ENCODE data around the gene NCKAP1.
"Not testable (repeated sequence)": the region's sequence is repeated elsewhere in the genome, so short reads cannot be mapped to it uniquely, and the experiment has no call there.

NCKAP1 gene

DNA sequence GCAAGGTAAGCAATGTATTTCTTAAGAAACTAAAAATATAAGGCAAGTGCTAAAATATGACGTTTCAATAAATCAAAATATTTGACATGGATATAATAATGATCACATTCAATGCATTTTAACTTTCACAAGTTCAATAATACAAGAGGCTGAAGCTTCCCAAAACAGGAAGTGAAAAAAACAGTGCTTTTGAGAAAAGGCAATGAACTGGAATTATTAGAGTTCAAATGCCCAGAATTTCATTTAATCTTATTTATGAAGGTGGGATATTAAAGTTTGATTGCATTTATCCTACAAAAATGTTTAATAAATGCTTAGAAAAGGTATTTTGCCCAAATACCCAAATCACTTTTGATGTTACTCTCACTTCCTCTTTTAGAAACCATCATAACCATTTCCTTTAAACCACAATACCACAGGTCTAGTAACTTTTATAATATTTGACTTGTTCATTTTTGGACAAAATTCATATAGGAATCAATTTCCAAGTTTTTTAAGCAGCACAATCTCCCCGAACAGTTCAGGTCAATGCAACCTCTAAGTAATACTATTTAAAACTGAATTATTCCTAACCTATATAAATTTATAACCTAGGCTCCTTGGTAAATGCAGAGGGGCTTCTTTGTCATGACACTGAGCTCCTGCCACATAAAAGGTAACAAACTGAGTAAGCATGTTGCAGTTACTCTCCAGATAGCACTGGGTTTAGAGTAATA is 2.1 kb downstream of the NCKAP1 start:
- DNase-seq (ENCODE audit: low spot score) = no peak

DNA sequence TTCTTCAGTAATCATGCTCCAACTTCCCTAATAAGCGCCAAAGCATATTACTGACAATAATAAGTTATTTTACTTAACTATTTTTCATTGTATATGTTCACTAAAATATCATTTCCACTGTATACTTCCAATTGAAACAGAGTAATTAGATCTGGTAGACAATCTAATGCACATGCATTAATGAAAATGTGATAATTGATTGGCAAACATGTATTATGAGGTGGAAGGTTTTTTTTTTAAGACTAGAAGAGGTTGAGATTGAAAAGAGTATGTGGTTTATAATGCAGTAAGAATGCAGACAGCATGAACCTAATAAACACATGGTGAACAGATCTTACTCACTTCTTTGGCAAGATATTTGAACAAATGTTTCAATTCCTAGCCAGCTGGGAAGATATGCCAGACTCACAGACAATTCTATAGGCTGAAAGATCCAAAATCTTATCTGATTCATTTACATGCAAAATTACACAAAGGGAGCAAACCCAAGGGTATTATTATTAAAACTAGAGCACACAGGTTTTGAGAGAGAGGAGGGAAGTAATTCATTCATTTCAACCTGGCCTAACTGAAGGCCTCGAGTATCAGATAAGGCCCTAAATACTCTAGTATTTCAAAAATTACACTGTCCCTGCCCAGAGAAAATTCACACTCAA is 2.8 kb downstream of the NCKAP1 start:
- no peak for DNase-seq (ENCODE audit: low spot score)

- no peak for DNase-seq (ENCODE audit: low spot score)
Observed at GRCh38 chr2:183034806-183035205, 3.5 kb downstream of the NCKAP1 start.

GRCh38 chr2:183033951-183034350 is 4.3 kb downstream of the NCKAP1 start:
- DNase-seq (ENCODE audit: low spot score) = no peak

GRCh38 chr2:183031911-183032794 is 6.1 kb downstream of the NCKAP1 start:
- DNase-seq (ENCODE audit: low spot score) = no peak

GRCh38 chr2:183029219-183029618 is 9.0 kb downstream of the NCKAP1 start:
- no peak for DNase-seq (ENCODE audit: low spot score)

DNA sequence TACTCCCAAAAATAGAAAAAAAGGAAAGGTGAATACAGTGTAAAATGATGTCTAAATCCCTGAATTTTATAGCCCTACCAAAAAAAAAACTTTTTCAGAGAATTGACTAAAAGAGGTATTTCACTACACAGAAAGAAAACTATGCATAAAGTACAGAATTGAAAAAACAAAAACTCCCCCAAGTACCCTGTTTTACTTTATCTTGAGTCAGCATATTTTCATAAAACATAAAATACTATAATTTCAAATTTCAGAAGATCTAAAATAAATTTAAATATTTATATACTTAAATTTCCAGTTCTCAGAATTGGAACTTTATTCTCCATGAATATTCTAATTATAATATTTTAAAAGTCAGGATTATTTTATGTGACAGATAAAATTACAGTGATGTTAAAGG is 10.1 kb downstream of the NCKAP1 start:
- DNase-seq (ENCODE audit: low spot score) = no peak

- DNase-seq (ENCODE audit: low spot score) = no peak
Observed at GRCh38 chr2:183027443-183027842, 10.8 kb downstream of the NCKAP1 start.

- DNase-seq (ENCODE audit: low spot score) = no peak
Observed at GRCh38 chr2:183026424-183026823, 11.8 kb downstream of the NCKAP1 start.

- no peak for DNase-seq (ENCODE audit: low spot score)
Observed at GRCh38 chr2:183025993-183026392, 12.3 kb downstream of the NCKAP1 start.

- DNase-seq (ENCODE audit: low spot score) = no peak
Observed at GRCh38 chr2:183024339-183025095, 13.7 kb downstream of the NCKAP1 start.

DNA sequence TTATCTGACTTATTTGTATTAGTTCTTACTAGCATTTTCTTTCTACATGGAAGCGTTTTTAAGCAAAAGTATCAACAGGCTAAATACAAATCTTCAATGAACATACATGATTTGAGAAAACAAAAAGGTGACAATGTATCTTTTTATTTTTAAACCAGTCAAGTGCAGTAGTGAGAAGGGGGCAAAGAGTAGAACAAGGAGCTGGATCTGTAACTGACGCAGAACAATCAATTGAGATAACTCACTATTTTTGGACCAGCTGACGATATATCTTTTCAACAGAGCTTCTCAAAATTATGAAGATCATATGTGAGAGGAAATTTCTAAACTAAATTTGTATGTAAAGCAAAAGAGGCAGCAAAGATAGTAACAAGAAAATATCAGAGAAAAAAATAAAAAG is 15.5 kb downstream of the NCKAP1 start:
- DNase-seq (ENCODE audit: low spot score) = no peak

- DNase-seq (ENCODE audit: low spot score) = no peak
Observed at GRCh38 chr2:183021613-183022012, 16.6 kb downstream of the NCKAP1 start.

GRCh38 chr2:183019718-183020442 is 18.4 kb downstream of the NCKAP1 start:
- no peak for DNase-seq (ENCODE audit: low spot score)

DNA sequence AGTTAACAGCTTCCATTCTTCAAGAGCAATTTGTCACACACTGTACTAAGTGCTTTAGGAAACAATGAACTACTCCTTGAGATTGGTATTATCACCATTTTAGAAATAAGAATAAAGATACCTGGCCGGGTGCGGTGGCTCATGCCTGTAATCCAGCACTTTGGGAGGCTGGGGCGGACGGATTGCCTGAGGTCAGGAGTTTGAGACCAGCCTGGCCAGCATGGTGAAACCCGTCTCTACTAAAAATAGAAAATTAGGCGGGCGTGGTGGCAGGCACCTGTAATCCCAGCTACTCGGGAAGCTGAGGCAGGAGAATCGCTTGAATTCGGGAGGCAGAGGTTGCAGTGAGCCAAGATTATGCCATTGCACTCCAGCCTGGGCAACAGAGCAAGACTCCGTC is 20.4 kb downstream of the NCKAP1 start:
- DNase-seq (ENCODE audit: low spot score) = not testable (repeated sequence)

- DNase-seq (ENCODE audit: low spot score) = no peak
Observed at GRCh38 chr2:183014005-183014404, 24.3 kb downstream of the NCKAP1 start.

GRCh38 chr2:183011743-183012142 is 26.5 kb downstream of the NCKAP1 start:
- DNase-seq (ENCODE audit: low spot score) = no peak

GRCh38 chr2:183010112-183010511 is 28.1 kb downstream of the NCKAP1 start:
- no peak for DNase-seq (ENCODE audit: low spot score)

- no peak for DNase-seq (ENCODE audit: low spot score)
Observed at GRCh38 chr2:183009249-183009899, 28.9 kb downstream of the NCKAP1 start.

- DNase-seq (ENCODE audit: low spot score) = no peak
Observed at GRCh38 chr2:183001948-183002347, 36.3 kb downstream of the NCKAP1 start.

DNA sequence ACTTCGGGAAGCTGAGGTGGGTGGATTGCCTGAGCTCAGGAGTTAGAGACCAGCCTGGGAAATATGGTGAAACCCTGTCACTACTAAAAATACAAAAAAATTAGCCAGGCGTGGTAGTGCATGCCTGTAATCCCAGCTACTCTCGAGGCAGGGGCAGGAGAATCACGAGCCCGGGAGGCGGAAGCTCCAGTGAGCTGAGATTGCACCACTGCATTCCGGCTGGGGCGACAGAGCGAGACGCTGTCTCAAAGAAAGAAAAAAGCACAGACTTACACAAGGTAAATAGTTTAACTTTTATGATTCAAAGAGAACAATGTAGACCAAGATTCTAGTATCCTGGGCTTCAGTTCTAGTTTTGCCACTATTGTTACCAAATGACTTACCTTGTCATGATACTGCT is 37.4 kb downstream of the NCKAP1 start:
- DNase-seq (ENCODE audit: low spot score) = no peak

Measured in HuH-7.5 (cell line).